Hematopoietic multipotent progenitor cell treated with erythropoietin and hydrocortisone succinate and interleukin-3 and kit ligand, for 4 days (in vitro differentiated cells): Measurements from ENCODE around the gene MRPL14.
"Not testable (repeated sequence)": the region's sequence is repeated elsewhere in the genome, so short reads cannot be mapped to it uniquely, and the experiment has no call there.

Source experiments
- DNase-seq: peaks from one replicate; pipeline ENCODE4 v3.0.0-alpha.2; 2015

MRPL14 gene

GRCh38 chr6:44096612-44097011, 30.6 kb downstream of the MRPL14 start:
- peak; percentile 90 for DNase-seq

GRCh38 chr6:44095243-44095623, 32.0 kb downstream of the MRPL14 start:
- not testable (repeated sequence) for DNase-seq

- DNase-seq, result peak; percentile 38
Measured at GRCh38 chr6:44094403-44095242, 32.6 kb downstream of the MRPL14 start.

GRCh38 chr6:44093750-44094402, 33.4 kb downstream of the MRPL14 start:
- no peak for DNase-seq

GRCh38 chr6:44093066-44093465, 34.2 kb downstream of the MRPL14 start:
- DNase-seq, result no peak

GRCh38 chr6:44091981-44092884, 35.0 kb downstream of the MRPL14 start:
- no peak for DNase-seq

- not testable (repeated sequence) for DNase-seq
Measured at GRCh38 chr6:44091356-44091755, 35.9 kb downstream of the MRPL14 start.

GRCh38 chr6:44090465-44090864, 36.8 kb downstream of the MRPL14 start:
- DNase-seq, result no peak

- no peak for DNase-seq
Measured at GRCh38 chr6:44088827-44089590, 38.2 kb downstream of the MRPL14 start.

GRCh38 chr6:44087623-44088022, 39.6 kb downstream of the MRPL14 start:
- no peak for DNase-seq

- DNase-seq, result peak; percentile 47
Measured at GRCh38 chr6:44086931-44087574, 40.2 kb downstream of the MRPL14 start.

- no peak for DNase-seq
Measured at GRCh38 chr6:44085219-44085618, 42.0 kb downstream of the MRPL14 start.

- no peak for DNase-seq
Measured at GRCh38 chr6:44084231-44085014, 42.8 kb downstream of the MRPL14 start.

- DNase-seq, result no peak
Measured at GRCh38 chr6:44082872-44083321, 44.4 kb downstream of the MRPL14 start.

GRCh38 chr6:44081753-44082152, 45.5 kb downstream of the MRPL14 start:
- no peak for DNase-seq

- DNase-seq, result no peak
Measured at GRCh38 chr6:44080561-44081521, 46.4 kb downstream of the MRPL14 start.

GRCh38 chr6:44079672-44080071, 47.6 kb downstream of the MRPL14 start:
- no peak for DNase-seq

GRCh38 chr6:44078827-44079671, 48.2 kb downstream of the MRPL14 start:
- DNase-seq, result peak; percentile 90
